Upper lobe of left lung (tissue), 6 donors: Measurements from ENCODE around the gene TNPO2. TPM values are rescaled to one million over a fixed set of nuclear protein-coding genes. Genes with fewer than 3 reads are reported as not detected.

Experiments used
- ATAC-seq, 2 donors: fragments of 200-7000 bp; cut with Tn5 transposase; one replicate each; pipeline ENCODE4 v1.9.1; 2022; ENCODE audit warnings: mild to moderate bottlenecking in 2 of 2, moderate library complexity in 2 of 2; ENCODE audit not compliant: low FRiP score in 2 of 2
- DNase-seq, 2 donors: peaks; one replicate each; pipeline ENCODE4 v3.0.0-alpha.2; 2019 to 2020
- H3K27ac ChIP-seq, 4 donors: fragments of 200-600 bp; sonication (generic); one replicate each; pipeline ENCODE4 v1.5.1; 2016 to 2019
- H3K27me3 ChIP-seq, 4 donors: fragments of 200-600 bp; sonication (generic); one replicate each; pipeline ENCODE4 v1.5.1; 2017 to 2019
- H3K36me3 ChIP-seq, 4 donors: fragments of 200-600 bp; sonication (generic); one replicate each; pipeline ENCODE4 v1.5.1; 2016 to 2019
- H3K4me1 ChIP-seq, 4 donors: fragments of 200-600 bp; sonication (generic); one replicate each; pipeline ENCODE4 v1.5.1; 2018 to 2019
- H3K4me3 ChIP-seq, 4 donors: fragments of 200-600 bp; sonication (generic); one replicate each; pipeline ENCODE4 v1.5.1; 2017 to 2019; ENCODE audit warnings: mild to moderate bottlenecking in 2 of 4, moderate library complexity in 1 of 4
- H3K9me3 ChIP-seq, 4 donors: fragments of 200-600 bp; sonication (generic); one replicate each; pipeline ENCODE4 v1.5.1; 2018 to 2019
- EP300 ChIP-seq, 4 donors: sonication (generic); formaldehyde crosslinking; IDR thresholded peaks; one replicate each; pipeline ENCODE4 v1.5.1; 2017; ENCODE audit warnings: antibody characterized with exemption in 4 of 4, control low read depth in 2 of 4
- POLR2A ChIP-seq, 4 donors: fragments of 450-650 bp; IDR thresholded peaks; one replicate each; pipeline ENCODE4 v1.5.1; 2016 to 2017; ENCODE audit warnings: antibody characterized with exemption in 4 of 4, mild to moderate bottlenecking in 2 of 4
- POLR2AphosphoS5 ChIP-seq, 2 donors: sonication (generic); formaldehyde crosslinking; IDR thresholded peaks; one replicate each; pipeline ENCODE4 v1.5.1; 2017; ENCODE audit warnings: antibody characterized with exemption in 2 of 2
- WGBS, 2 donors: methylation state at CpG; one replicate each; pipeline ENCODE4 v1.1.5; 2017 to 2018; 5-methylcytosine and 5-hydroxymethylcytosine counted together
- total RNA-seq, 6 donors: library from RNA; depleted of rRNA in 4 of 6; stranded (reverse); fragments of >200 nt in 4 of 6; gene quantifications; one replicate each; pipeline versions ENCODE4 v1.1.0 to v1.2.1, GENCODE V29; 2016 to 2021
- TF ChIP-seq, protein P1 (sequence below), 6 experiments: fragments of 450-650 bp in 4 of 6; fragments of 200-600 bp in 2 of 6; sonication (generic) in 2 of 6; IDR thresholded peaks; one replicate each; pipeline ENCODE4 v1.5.1; 2016 to 2019; ENCODE audit warnings: antibody characterized with exemption in 6 of 6
- donor health status: DM: no; HTN: no; CAD: no; lungs with moderate emphysema.
- donor health status: DM: no; HTN: yes; CAD: no; lungs with severe emphysema.

TNPO2 gene
- total RNA-seq, 6 donors from 2014 or later = 43.5 to 124 (median 46.1) TPM

DNA sequence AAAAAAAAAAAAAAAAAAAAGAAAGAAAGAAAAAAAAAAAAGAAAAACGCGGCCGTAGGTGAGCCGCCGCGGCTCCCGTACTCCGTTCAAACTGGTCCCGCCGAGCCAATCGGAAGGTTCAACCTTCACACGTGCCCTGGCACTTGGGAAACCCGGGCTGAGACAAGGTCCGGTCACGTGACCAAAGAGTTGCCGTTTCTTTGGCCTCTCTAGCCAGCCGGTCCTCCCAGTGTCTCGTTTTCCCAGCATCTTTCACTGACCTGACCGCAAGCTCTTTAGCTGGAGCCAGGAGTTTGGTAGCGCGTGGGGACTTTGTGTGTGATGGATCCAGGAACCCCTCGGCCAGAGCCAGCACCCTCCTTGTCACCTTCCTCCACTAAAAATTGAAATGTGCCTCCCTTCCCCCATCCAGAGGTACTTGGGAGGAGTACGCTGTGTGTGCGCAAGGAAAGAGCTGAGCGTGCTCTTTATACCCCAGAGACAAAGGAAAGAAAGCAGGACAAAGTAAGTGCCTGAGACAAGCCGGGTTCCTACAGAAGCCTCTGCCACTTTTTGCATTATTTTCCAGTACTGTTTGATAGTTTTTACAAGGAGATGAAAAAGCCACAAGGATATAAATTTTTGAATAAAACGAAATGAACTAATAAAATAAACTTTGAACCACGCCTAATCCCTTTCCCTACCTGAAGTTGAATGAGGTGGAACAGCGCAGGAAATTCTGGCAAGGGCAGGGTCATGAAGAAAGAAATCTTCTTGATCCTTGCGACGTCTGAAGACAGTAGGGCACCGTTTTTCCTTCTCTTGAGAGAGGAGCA, 959 bp downstream of the TNPO2 start:
- TF ChIP-seq POLR2A (IDR thresholded peaks at IDR 0.05) (peak in 1 of 4 donors; percentile 41), POLR2AphosphoS5 (IDR thresholded peaks at IDR 0.05) (peak; percentile 73 to 88), EP300 (IDR thresholded peaks at IDR 0.05) (no peak)
- TF ChIP-seq, protein P1, sequence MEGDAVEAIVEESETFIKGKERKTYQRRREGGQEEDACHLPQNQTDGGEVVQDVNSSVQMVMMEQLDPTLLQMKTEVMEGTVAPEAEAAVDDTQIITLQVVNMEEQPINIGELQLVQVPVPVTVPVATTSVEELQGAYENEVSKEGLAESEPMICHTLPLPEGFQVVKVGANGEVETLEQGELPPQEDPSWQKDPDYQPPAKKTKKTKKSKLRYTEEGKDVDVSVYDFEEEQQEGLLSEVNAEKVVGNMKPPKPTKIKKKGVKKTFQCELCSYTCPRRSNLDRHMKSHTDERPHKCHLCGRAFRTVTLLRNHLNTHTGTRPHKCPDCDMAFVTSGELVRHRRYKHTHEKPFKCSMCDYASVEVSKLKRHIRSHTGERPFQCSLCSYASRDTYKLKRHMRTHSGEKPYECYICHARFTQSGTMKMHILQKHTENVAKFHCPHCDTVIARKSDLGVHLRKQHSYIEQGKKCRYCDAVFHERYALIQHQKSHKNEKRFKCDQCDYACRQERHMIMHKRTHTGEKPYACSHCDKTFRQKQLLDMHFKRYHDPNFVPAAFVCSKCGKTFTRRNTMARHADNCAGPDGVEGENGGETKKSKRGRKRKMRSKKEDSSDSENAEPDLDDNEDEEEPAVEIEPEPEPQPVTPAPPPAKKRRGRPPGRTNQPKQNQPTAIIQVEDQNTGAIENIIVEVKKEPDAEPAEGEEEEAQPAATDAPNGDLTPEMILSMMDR (IDR thresholded peaks at IDR 0.05) = peak in 1 of 6 experiments; percentile 17
- Histone ChIP-seq H3K4me1 (peaks cover 31 to 38% (median 34%) of the 10 kb centered on the region in 4 donors), H3K9me3 (no peaks in the 10 kb centered on the region), H3K27ac (peak overlapping the region; percentile 92 to 98 (median 94)), H3K4me3 (peak overlapping the region; percentile 83 to 95 (median 92)), H3K36me3 (peaks cover 0 to 16% (median 9%) of the 10 kb centered on the region in 4 donors), H3K27me3 (no peaks in the 10 kb centered on the region)
- DNase-seq (peak in 1 of 2 donors; percentile 98), ATAC-seq (peak; percentile 94 to 96)
- WGBS, 2 donors = 2% methylated on average over 32 of the region's 32 CpGs

- 1% methylated on average over 19 to 51 of the region's 65 CpGs for WGBS, 2 donors
- H3K27ac ChIP-seq = peak overlapping the region; percentile 92 to 98 (median 94)
Measured at GRCh38 chr19:12721656-12722565, 1.8 kb downstream of the TNPO2 start.

GRCh38 chr19:12720851-12721655, 2.7 kb downstream of the TNPO2 start:
- H3K4me3 ChIP-seq = peak overlapping the region; percentile 83 to 95 (median 92)
- 2 to 22% methylated on average over 17 to 19 of the region's 59 CpGs for WGBS, 2 donors
- H3K4me1 ChIP-seq = peaks cover 31 to 38% (median 34%) of the 10 kb centered on the region in 4 donors
- ATAC-seq (peak in 1 of 2 donors; percentile 25), DNase-seq (peak in 1 of 2 donors; percentile 88)
- H3K27me3 ChIP-seq = no peaks in the 10 kb centered on the region
- peaks cover 5 to 26% (median 16%) of the 10 kb centered on the region in 4 donors for H3K36me3 ChIP-seq
- TF ChIP-seq EP300 (IDR thresholded peaks at IDR 0.05) = no peak
- TF ChIP-seq, protein P1 (IDR thresholded peaks at IDR 0.05) = no peak
- no peak for TF ChIP-seq POLR2A (IDR thresholded peaks at IDR 0.05)
- no peak for TF ChIP-seq POLR2AphosphoS5 (IDR thresholded peaks at IDR 0.05)
- no peaks in the 10 kb centered on the region for H3K9me3 ChIP-seq
- peak overlapping the region; percentile 92 to 98 (median 94) for H3K27ac ChIP-seq

More at GRCh38 chr19:12721656-12722565, 1.8 kb downstream of the TNPO2 start:
- DNase-seq (peak; percentile 65 to 91), ATAC-seq (peak; percentile 70 to 79)
- peak overlapping the region; percentile 83 to 95 (median 92) for H3K4me3 ChIP-seq
- H3K27me3 ChIP-seq = no peaks in the 10 kb centered on the region
- no peak for TF ChIP-seq POLR2A (IDR thresholded peaks at IDR 0.05)
- no peak for TF ChIP-seq POLR2AphosphoS5 (IDR thresholded peaks at IDR 0.05)
- TF ChIP-seq, protein P1 (IDR thresholded peaks at IDR 0.05) = no peak
- no peak for TF ChIP-seq EP300 (IDR thresholded peaks at IDR 0.05)
- peaks cover under 1 to 18% (median 11%) of the 10 kb centered on the region in 4 donors for H3K36me3 ChIP-seq
- no peaks in the 10 kb centered on the region for H3K9me3 ChIP-seq
- peaks cover 31 to 38% (median 34%) of the 10 kb centered on the region in 4 donors for H3K4me1 ChIP-seq

- peaks cover 9 to 33% (median 22%) of the 10 kb centered on the region in 4 donors for H3K36me3 ChIP-seq
- no peak for DNase-seq
- H3K27ac ChIP-seq = peak overlapping the region in 2 of 4 donors; percentile 92 to 98
- no peaks in the 10 kb centered on the region for H3K27me3 ChIP-seq
- H3K9me3 ChIP-seq = no peaks in the 10 kb centered on the region
- 88 to 91% methylated on average over 10 of the region's 10 CpGs for WGBS, 2 donors
- peak overlapping the region in 2 of 4 donors; percentile 92 to 95 for H3K4me3 ChIP-seq
- ATAC-seq = no peak
- TF ChIP-seq EP300 (IDR thresholded peaks at IDR 0.05) (no peak), POLR2A (IDR thresholded peaks at IDR 0.05) (no peak)
- TF ChIP-seq, protein P1 (IDR thresholded peaks at IDR 0.05) = no peak
- peaks cover 31 to 38% (median 34%) of the 10 kb centered on the region in 4 donors for H3K4me1 ChIP-seq
Measured at GRCh38 chr19:12720296-12720695, 3.4 kb downstream of the TNPO2 start.
